SK-N-SH (cell line): ENCODE data around the gene APBB1IP. TPM values are rescaled to one million over a fixed set of nuclear protein-coding genes. Genes with fewer than 3 reads are reported as not detected.
"Not testable (repeated sequence)": the region's sequence is repeated elsewhere in the genome, so short reads cannot be mapped to it uniquely, and the experiment has no call there.

ENCODE experiments used
- CTCF ChIA-PET: fragments of 300-600, 350-600 bp; formaldehyde crosslinking; extraction: SDS; loops from one replicate; lab custom pipeline; 2021; lab: Yijun Ruan, JAX
- POLR2A ChIA-PET: fragments of 350-600 bp; sonication (Branson Sonifier 250); formaldehyde crosslinking; extraction: SDS; loops from one replicate; lab custom pipeline; 2020; ENCODE audit warnings: antibody characterized with exemption, inconsistent platforms; lab: Yijun Ruan, JAX
- DNase-seq: peaks from one replicate; pipeline ENCODE4 v3.0.0; 2012
- H2AFZ ChIP-seq: fragments of 200-600 bp; sonication (generic); 2 replicates; pipeline ENCODE4 v1.8.1; 2016; ENCODE audit warnings: antibody characterized with exemption, mild to moderate bottlenecking, low read depth
- H3F3A ChIP-seq: fragments of 200-600 bp; sonication (generic); replicated peaks from 2 replicates; pipeline ENCODE3; 2016; ENCODE audit warnings: antibody characterized with exemption, mild to moderate bottlenecking; ENCODE audit not compliant: insufficient read depth
- H3K27ac ChIP-seq, 2 experiments: fragments of 200-500 bp in 1 of 2; fragments of 200-600 bp in 1 of 2; sonication (Bioruptor generic) in 1 of 2; sonication (generic), shearing (Covaris generic) in 1 of 2; 2 replicates each; pipeline versions ENCODE4 v1.5.1 to v1.6.1; 2014 to 2016; ENCODE audit warnings: low read depth in 2 of 2, inconsistent platforms in 1 of 2, low read length in 1 of 2, mild to moderate bottlenecking in 1 of 2, mixed read lengths in 1 of 2
- H3K27me3 ChIP-seq: fragments of 200-600 bp; sonication (generic), shearing (Covaris generic); 2 replicates; pipeline ENCODE4 v1.6.1; 2016; ENCODE audit warnings: mixed run types; ENCODE audit not compliant: insufficient read depth
- H3K36me3 ChIP-seq, 2 experiments: fragments of 200-500 bp in 1 of 2; fragments of 200-600 bp in 1 of 2; sonication (Bioruptor generic) in 1 of 2; sonication (generic) in 1 of 2; replicated peaks in 1 of 2; 2 replicates each; pipeline versions ENCODE3 to v1.5.1; 2014 to 2016; ENCODE audit warnings: low read length in 1 of 2, mild to moderate bottlenecking in 1 of 2; ENCODE audit not compliant: insufficient read depth in 2 of 2, control insufficient read depth in 1 of 2
- H3K4me1 ChIP-seq, 2 experiments: fragments of 200-500 bp in 1 of 2; fragments of 200-600 bp in 1 of 2; sonication (Bioruptor generic) in 1 of 2; sonication (generic), shearing (Covaris generic) in 1 of 2; 2 replicates each; pipeline versions ENCODE4 v1.5.1 to v1.6.1; 2014 to 2016; ENCODE audit warnings: low read depth in 1 of 2, low read length in 1 of 2, mixed run types in 1 of 2; ENCODE audit not compliant: insufficient read depth in 2 of 2, control insufficient read depth in 1 of 2
- H3K4me2 ChIP-seq: fragments of 200-600 bp; sonication (generic), shearing (Covaris generic); 2 replicates; pipeline ENCODE4 v1.6.1; 2017; ENCODE audit warnings: mixed run types
- H3K4me3 ChIP-seq, 2 experiments: fragments of 200-500 bp in 1 of 2; fragments of 200-600 bp in 1 of 2; sonication (Bioruptor generic) in 1 of 2; sonication (generic), shearing (Covaris generic) in 1 of 2; 2 replicates each; pipeline versions ENCODE4 v1.5.1 to v1.8.1; 2014 to 2016; ENCODE audit warnings: low read depth in 2 of 2, inconsistent platforms in 1 of 2, low read length in 1 of 2, mild to moderate bottlenecking in 1 of 2, mixed read lengths in 1 of 2, moderate library complexity in 1 of 2
- H3K79me2 ChIP-seq: fragments of 200-600 bp; sonication (generic); 2 replicates; pipeline ENCODE4 v1.8.1; 2017; ENCODE audit warnings: mild to moderate bottlenecking; ENCODE audit not compliant: insufficient read depth
- H3K9ac ChIP-seq: fragments of 200-600 bp; sonication (generic); 2 replicates; pipeline ENCODE4 v1.6.1; 2017; ENCODE audit warnings: mixed run types
- H3K9me2 ChIP-seq: fragments of 200-600 bp; sonication (generic); 2 replicates; pipeline ENCODE4 v1.6.1; 2017; ENCODE audit warnings: mixed run types
- H3K9me3 ChIP-seq: fragments of 200-600 bp; sonication (generic); 2 replicates; pipeline ENCODE4 v1.6.1; 2017; ENCODE audit warnings: mixed run types, mild to moderate bottlenecking, moderate library complexity
- H4K20me1 ChIP-seq: fragments of 200-600 bp; sonication (generic); 2 replicates; pipeline ENCODE4 v1.6.1; 2017; ENCODE audit warnings: mild to moderate bottlenecking, mixed run types; ENCODE audit not compliant: insufficient read depth
- ELF1 ChIP-seq: IDR thresholded peaks from 2 replicates; pipeline ENCODE4 v1.4.0; 2012
- EP300 ChIP-seq, 2 experiments: IDR thresholded peaks; 2 replicates each; pipeline versions ENCODE4 v1.4.0 to v1.6.1; 2012; ENCODE audit warnings: borderline replicate concordance in 1 of 2, low read depth in 1 of 2, low read length in 1 of 2
- FOXJ3 ChIP-seq: sonication (generic); formaldehyde crosslinking; IDR thresholded peaks from 2 replicates; pipeline ENCODE4 v1.5.1; 2020; ENCODE audit warnings: mild to moderate bottlenecking, missing genetic modification reagents
- FOXM1 ChIP-seq: IDR thresholded peaks from 2 replicates; pipeline ENCODE4 v1.4.0; 2012; ENCODE audit warnings: low read depth, mild to moderate bottlenecking
- GABPA ChIP-seq: IDR thresholded peaks from 2 replicates; pipeline ENCODE4 v1.4.0; 2012; ENCODE audit warnings: low read depth, mild to moderate bottlenecking
- MEF2A ChIP-seq: IDR thresholded peaks from 2 replicates; pipeline ENCODE4 v1.4.0; 2012; ENCODE audit warnings: low read depth, borderline replicate concordance
- NRF1 ChIP-seq: IDR thresholded peaks from 2 replicates; pipeline ENCODE4 v1.6.1; 2012; ENCODE audit warnings: low read depth, mild to moderate bottlenecking, low read length
- POLR2AphosphoS5 ChIP-seq: IDR thresholded peaks from 2 replicates; pipeline ENCODE4 v1.6.1; 2012; ENCODE audit warnings: low read depth, low read length
- RAD21 ChIP-seq: IDR thresholded peaks from 2 replicates; pipeline ENCODE4 v1.6.1; 2012; ENCODE audit warnings: mild to moderate bottlenecking, low read length
- RFX5 ChIP-seq: IDR thresholded peaks from 2 replicates; pipeline ENCODE4 v1.6.1; 2012; ENCODE audit warnings: mild to moderate bottlenecking, improper control_type of control experiment, low read length
- RXRA ChIP-seq: IDR thresholded peaks from 2 replicates; pipeline ENCODE4 v1.4.0; 2012; ENCODE audit warnings: low read depth, mild to moderate bottlenecking, borderline replicate concordance
- TAF1 ChIP-seq: IDR thresholded peaks from 2 replicates; pipeline ENCODE4 v1.6.1; 2012; ENCODE audit warnings: low read depth, mild to moderate bottlenecking, low read length, moderate library complexity, borderline replicate concordance
- YY1 ChIP-seq: IDR thresholded peaks from 2 replicates; pipeline ENCODE4 v1.4.0; 2012; ENCODE audit warnings: low read depth, mild to moderate bottlenecking
- WGBS: methylation state at CpG from one replicate; pipeline ENCODE4 v1.1.6; 2017; ENCODE audit warnings: low lambda C conversion rate; 5-methylcytosine and 5-hydroxymethylcytosine counted together
- polyA plus RNA-seq, 3 experiments: library from polyadenylated mRNA; depleted of rRNA; stranded (reverse); fragments of >200 nt; gene quantifications; 2 replicates each; pipeline ENCODE4 v1.2.3, GENCODE V29; 2012
- TF ChIP-seq, protein P1 (sequence below): IDR thresholded peaks from 2 replicates; pipeline ENCODE4; 2012
- TF ChIP-seq, protein P2 (sequence below): IDR thresholded peaks from 2 replicates; pipeline ENCODE4 v1.4.0; 2012; ENCODE audit warnings: low read depth
- TF ChIP-seq, protein P3 (sequence below): fragments of 150-350 bp; IDR thresholded peaks from 2 replicates; pipeline ENCODE4 v1.6.1; 2017; ENCODE audit warnings: antibody characterized with exemption, low read length, low read depth, borderline replicate concordance
- TF ChIP-seq, protein P4 (sequence below): fragments of 200-600 bp; sonication (generic); IDR thresholded peaks from 2 replicates; pipeline ENCODE4 v1.6.1; 2017; ENCODE audit warnings: antibody characterized with exemption, mild to moderate bottlenecking, moderate library complexity
- TF ChIP-seq, protein P5 (sequence below): IDR thresholded peaks from 2 replicates; pipeline ENCODE4 v1.4.0; 2012; ENCODE audit warnings: low read depth, borderline replicate concordance

APBB1IP gene
- polyA plus RNA-seq, 1 of the 3 experiments (the other 2 are of a cell fraction): not detected

DNA sequence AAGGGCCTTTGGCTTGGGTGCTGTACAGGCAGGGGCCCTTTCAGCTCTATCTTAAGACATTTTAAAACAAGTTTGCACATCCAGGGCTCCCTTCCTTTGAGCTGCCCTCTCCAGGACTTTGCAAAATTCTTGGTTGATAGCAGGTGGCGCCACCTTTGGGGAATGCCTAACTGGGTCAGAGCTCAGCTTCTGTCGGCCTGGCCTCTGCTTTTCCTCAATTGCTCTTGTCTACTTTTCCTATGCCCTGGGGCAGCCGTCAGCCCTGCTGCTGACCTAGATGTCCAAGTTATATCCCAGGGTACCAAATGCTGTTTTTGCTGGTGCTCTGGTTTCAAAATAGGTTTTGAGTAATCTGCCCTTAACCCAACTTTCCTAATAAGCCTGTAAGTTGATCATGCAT is 65.8 kb downstream of the APBB1IP start:
- POLR2A ChIA-PET: no interaction called here
- CTCF ChIA-PET: no interaction called here
- no peaks in the 10 kb centered on the region for H3K9me2 ChIP-seq
- TF ChIP-seq NRF1 (no peak), POLR2AphosphoS5 (no peak), FOXM1 (no peak), EP300 (IDR thresholded peaks at IDR 0.05; ENCODE audit: borderline replicate concordance in 1 of 2, low read depth in 1 of 2, low read length in 1 of 2) (no peak), FOXJ3 (CRISPR knock-in tag) (no peak), RXRA (no peak), RAD21 (no peak)
- TF ChIP-seq, protein P1, sequence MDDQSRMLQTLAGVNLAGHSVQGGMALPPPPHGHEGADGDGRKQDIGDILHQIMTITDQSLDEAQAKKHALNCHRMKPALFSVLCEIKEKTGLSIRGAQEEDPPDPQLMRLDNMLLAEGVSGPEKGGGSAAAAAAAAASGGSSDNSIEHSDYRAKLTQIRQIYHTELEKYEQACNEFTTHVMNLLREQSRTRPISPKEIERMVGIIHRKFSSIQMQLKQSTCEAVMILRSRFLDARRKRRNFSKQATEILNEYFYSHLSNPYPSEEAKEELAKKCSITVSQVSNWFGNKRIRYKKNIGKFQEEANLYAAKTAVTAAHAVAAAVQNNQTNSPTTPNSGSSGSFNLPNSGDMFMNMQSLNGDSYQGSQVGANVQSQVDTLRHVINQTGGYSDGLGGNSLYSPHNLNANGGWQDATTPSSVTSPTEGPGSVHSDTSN: no peak
- TF ChIP-seq, protein P2, sequence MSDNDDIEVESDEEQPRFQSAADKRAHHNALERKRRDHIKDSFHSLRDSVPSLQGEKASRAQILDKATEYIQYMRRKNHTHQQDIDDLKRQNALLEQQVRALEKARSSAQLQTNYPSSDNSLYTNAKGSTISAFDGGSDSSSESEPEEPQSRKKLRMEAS: no peak
- TF ChIP-seq, all 33 proteins: peak for 0
- DNase-seq: no peak
- H3K27me3 ChIP-seq: no peaks in the 10 kb centered on the region
- no peak overlapping the region for H3K27ac ChIP-seq
- no peaks in the 10 kb centered on the region for H3K4me1 ChIP-seq
- no peak overlapping the region for H3K4me3 ChIP-seq
- H3K9me3 ChIP-seq: no peaks in the 10 kb centered on the region
- H3K9ac ChIP-seq: no peak overlapping the region
- no peak overlapping the region for H3K4me2 ChIP-seq
- 11% methylated on average over 3 of the region's 3 CpGs for WGBS
- no peaks in the 10 kb centered on the region for H3K36me3 ChIP-seq
- no peak overlapping the region for H2AFZ ChIP-seq
- H3F3A ChIP-seq: no peaks in the 10 kb centered on the region
- H4K20me1 ChIP-seq: no peaks in the 10 kb centered on the region
- no peaks in the 10 kb centered on the region for H3K79me2 ChIP-seq

DNA sequence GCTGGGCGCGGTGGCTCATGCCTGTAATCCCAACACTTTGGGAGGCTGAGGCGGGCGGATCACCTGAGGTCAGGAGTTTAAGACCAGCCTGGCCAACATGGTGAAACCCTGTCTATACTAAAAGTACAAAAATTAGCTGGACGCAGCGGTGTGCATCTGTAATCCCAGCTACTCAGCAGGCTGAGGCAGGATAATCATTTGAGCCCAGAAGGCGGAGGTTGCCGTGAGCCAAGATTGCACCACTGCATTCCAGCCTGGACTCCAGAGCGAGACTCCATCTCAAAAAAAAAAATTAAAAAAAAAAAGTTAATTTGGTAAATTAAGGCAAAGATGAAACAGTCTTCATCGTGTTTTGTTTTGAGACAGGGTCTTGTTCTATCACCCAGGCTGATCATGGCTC is 66.3 kb downstream of the APBB1IP start:
- H3K4me2 ChIP-seq, CTCF ChIA-PET, POLR2A ChIA-PET, H3K27me3 ChIP-seq, H3K27ac ChIP-seq, H3K4me1 ChIP-seq, H3K4me3 ChIP-seq, H2AFZ ChIP-seq, H3K36me3 ChIP-seq, DNase-seq, H3K79me2 ChIP-seq, H3K9ac ChIP-seq, H3F3A ChIP-seq, H4K20me1 ChIP-seq, H3K9me3 ChIP-seq, H3K9me2 ChIP-seq: not testable (repeated sequence)
- WGBS: 42% methylated on average over 10 of the region's 10 CpGs

DNA sequence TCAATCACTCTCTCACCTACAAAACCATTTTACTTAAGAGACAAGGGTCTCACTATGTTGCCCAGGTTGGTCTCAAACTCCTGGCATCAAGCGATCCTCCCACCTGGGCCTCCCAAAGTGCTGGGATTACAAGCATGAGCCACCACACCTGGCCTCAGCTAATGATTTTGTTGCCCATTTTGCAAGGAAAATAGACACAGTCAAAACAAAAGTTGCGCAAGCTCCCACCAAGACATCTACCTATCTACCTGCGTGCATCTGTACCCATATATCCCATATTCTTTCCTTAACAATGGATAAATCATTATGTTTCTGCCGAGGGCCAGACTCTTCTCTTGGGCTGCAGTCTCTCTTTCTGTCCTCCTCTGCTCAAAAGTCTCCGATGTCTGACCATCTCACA is 67.3 kb downstream of the APBB1IP start:
- Histone ChIP-seq H3K9ac (no peak overlapping the region), H3K27ac (no peak overlapping the region), H3K79me2 (no peaks in the 10 kb centered on the region), H3K4me3 (no peak overlapping the region), H3K4me2 (no peak overlapping the region), H3F3A (no peaks in the 10 kb centered on the region), H3K36me3 (no peaks in the 10 kb centered on the region), H3K4me1 (no peaks in the 10 kb centered on the region), H3K27me3 (no peaks in the 10 kb centered on the region), H3K9me3 (no peaks in the 10 kb centered on the region), H4K20me1 (no peaks in the 10 kb centered on the region), H3K9me2 (no peaks in the 10 kb centered on the region), H2AFZ (no peak overlapping the region)
- POLR2A ChIA-PET: no interaction called here
- no peak for DNase-seq
- CTCF ChIA-PET: no interaction called here
- 41% methylated on average over 5 of the region's 5 CpGs for WGBS
- no peak for TF ChIP-seq EP300 (IDR thresholded peaks at IDR 0.05; ENCODE audit: borderline replicate concordance in 1 of 2, low read depth in 1 of 2, low read length in 1 of 2)
- TF ChIP-seq RFX5: no peak
- no peak for TF ChIP-seq GABPA
- TF ChIP-seq YY1: no peak
- TF ChIP-seq ELF1: no peak
- TF ChIP-seq, protein P2: no peak
- TF ChIP-seq, protein P3, sequence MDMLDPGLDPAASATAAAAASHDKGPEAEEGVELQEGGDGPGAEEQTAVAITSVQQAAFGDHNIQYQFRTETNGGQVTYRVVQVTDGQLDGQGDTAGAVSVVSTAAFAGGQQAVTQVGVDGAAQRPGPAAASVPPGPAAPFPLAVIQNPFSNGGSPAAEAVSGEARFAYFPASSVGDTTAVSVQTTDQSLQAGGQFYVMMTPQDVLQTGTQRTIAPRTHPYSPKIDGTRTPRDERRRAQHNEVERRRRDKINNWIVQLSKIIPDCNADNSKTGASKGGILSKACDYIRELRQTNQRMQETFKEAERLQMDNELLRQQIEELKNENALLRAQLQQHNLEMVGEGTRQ: no peak
- TF ChIP-seq, protein P4, sequence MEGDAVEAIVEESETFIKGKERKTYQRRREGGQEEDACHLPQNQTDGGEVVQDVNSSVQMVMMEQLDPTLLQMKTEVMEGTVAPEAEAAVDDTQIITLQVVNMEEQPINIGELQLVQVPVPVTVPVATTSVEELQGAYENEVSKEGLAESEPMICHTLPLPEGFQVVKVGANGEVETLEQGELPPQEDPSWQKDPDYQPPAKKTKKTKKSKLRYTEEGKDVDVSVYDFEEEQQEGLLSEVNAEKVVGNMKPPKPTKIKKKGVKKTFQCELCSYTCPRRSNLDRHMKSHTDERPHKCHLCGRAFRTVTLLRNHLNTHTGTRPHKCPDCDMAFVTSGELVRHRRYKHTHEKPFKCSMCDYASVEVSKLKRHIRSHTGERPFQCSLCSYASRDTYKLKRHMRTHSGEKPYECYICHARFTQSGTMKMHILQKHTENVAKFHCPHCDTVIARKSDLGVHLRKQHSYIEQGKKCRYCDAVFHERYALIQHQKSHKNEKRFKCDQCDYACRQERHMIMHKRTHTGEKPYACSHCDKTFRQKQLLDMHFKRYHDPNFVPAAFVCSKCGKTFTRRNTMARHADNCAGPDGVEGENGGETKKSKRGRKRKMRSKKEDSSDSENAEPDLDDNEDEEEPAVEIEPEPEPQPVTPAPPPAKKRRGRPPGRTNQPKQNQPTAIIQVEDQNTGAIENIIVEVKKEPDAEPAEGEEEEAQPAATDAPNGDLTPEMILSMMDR: no peak
- no peak for TF ChIP-seq RXRA
- TF ChIP-seq TAF1: no peak
- TF ChIP-seq, protein P5, sequence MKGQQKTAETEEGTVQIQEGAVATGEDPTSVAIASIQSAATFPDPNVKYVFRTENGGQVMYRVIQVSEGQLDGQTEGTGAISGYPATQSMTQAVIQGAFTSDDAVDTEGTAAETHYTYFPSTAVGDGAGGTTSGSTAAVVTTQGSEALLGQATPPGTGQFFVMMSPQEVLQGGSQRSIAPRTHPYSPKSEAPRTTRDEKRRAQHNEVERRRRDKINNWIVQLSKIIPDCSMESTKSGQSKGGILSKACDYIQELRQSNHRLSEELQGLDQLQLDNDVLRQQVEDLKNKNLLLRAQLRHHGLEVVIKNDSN: no peak
- TF ChIP-seq MEF2A: no peak
- no peak for TF ChIP-seq RAD21
